WI38 (cell line): Measurements from ENCODE around the gene DYNC1I1.

Source experiments
- H3K4me3 ChIP-seq: 2 replicates; pipeline ENCODE4 v1.5.1; 2011; ENCODE audit warnings: low read depth, mild to moderate bottlenecking, control low read depth, low read length
- CTCF ChIP-seq: IDR thresholded peaks from 2 replicates; pipeline ENCODE4 v1.5.1; 2012; ENCODE audit warnings: low read depth, mild to moderate bottlenecking, control low read depth, low read length

The DYNC1I1 gene

GRCh38 chr7:95874129-95874528, 101.8 kb downstream of the DYNC1I1 start:
- no peak overlapping the region for H3K4me3 ChIP-seq
- no peak for TF ChIP-seq CTCF

DNA sequence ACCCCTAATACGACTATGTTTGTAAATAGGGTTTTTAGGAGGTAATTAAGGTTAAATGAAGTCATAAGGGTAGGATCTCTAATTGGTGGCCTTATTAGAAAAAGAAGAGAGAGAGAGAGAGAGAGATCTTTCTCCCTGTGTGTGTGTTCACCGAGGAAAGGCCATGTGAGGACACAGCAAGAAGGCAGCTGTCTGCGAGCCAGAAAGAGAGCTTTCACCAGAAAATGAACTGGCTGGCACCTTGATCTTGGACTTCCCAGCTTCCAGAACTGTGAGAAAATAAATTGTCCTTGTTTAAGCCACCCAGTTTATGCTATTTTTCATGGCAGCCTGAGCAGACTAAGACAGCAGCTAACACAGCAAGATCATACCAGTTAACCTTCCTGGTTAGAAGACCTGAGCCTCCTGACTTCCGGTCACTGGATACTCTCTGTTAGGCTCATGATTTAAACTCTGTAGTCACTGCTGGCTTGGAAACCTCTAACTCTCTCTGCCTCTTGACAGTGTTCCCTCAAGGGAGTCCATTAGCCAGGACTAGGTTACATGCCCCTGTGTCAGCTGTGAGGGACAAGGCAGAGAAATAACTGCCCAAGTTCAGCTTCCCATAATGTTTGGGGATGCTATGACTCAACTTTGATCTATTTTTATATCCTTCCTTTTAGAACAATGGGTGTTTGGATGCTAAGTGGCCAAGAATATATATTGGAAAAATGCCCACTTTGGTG, 102.3 kb downstream of the DYNC1I1 start:
- no peak for TF ChIP-seq CTCF
- no peak overlapping the region for H3K4me3 ChIP-seq

- TF ChIP-seq CTCF: no peak
Measured at GRCh38 chr7:95875519-95875918, 103.2 kb downstream of the DYNC1I1 start.

DNA sequence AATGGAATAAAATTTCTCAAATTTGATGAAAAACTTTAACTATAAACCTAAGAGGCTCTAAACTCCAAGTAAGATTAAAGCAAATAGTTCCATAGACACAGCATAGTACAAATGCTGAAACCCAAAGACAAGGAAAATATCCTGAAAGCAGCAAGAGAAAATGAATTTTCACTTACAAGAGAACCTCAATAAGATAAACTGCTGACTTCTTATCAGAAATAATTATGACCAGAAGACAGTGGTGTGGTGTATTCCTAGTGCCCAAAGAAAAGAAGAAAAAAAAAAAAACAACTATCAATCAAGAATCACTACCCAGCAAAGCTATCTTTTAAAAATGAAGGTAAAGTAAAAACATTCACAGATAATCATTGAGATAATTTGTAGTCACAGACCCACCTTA, 106.3 kb downstream of the DYNC1I1 start:
- H3K4me3 ChIP-seq: no peak overlapping the region
- TF ChIP-seq CTCF: no peak

More at GRCh38 chr7:95875519-95875918, 103.2 kb downstream of the DYNC1I1 start:
- H3K4me3 ChIP-seq: no peak overlapping the region

- H3K4me3 ChIP-seq: no peak overlapping the region
- no peak for TF ChIP-seq CTCF
Measured at GRCh38 chr7:95881597-95881996, 109.2 kb downstream of the DYNC1I1 start.

- no peak for TF ChIP-seq CTCF
Measured at GRCh38 chr7:95883217-95883616, 110.9 kb downstream of the DYNC1I1 start.

GRCh38 chr7:95886501-95887090, 114.2 kb downstream of the DYNC1I1 start:
- TF ChIP-seq CTCF: no peak
- no peak overlapping the region for H3K4me3 ChIP-seq

More at GRCh38 chr7:95883217-95883616, 110.9 kb downstream of the DYNC1I1 start:
- H3K4me3 ChIP-seq: no peak overlapping the region
